Lower lobe of right lung (tissue), 2 donors: ENCODE measurements around the gene PARVA. TPM values are rescaled to one million over a fixed set of nuclear protein-coding genes. Genes with fewer than 3 reads are reported as not detected.
A peak's percentile ranks its signal among the peaks of the same experiment; 100 is the strongest.
"Not testable (repeated sequence)": the region's sequence is repeated elsewhere in the genome, so short reads cannot be mapped to it uniquely, and the experiment has no call there.

Source experiments
- ATAC-seq, 2 donors: fragments of 200-7000 bp; cut with Tn5 transposase; one replicate each; pipeline ENCODE4 v1.9.1; 2020 to 2022; ENCODE audit warnings: mild to moderate bottlenecking in 2 of 2, moderate library complexity in 2 of 2
- DNase-seq: peaks from one replicate; pipeline ENCODE4 v3.0.0-alpha.2; 2020
- H3K27ac ChIP-seq: fragments of 200-600 bp; one replicate; pipeline ENCODE4 v1.8.0; 2022
- H3K27me3 ChIP-seq: fragments of 200-600 bp; one replicate; pipeline ENCODE4 v1.8.0; 2022; ENCODE audit warnings: low read depth
- H3K36me3 ChIP-seq: fragments of 200-600 bp; one replicate; pipeline ENCODE4 v1.8.0; 2022; ENCODE audit warnings: mild to moderate bottlenecking
- H3K4me1 ChIP-seq: fragments of 200-600 bp; one replicate; pipeline ENCODE4 v1.8.0; 2022
- H3K4me3 ChIP-seq: fragments of 200-600 bp; one replicate; pipeline ENCODE4 v1.8.0; 2022; ENCODE audit warnings: mild to moderate bottlenecking
- H3K9me3 ChIP-seq: fragments of 200-600 bp; one replicate; pipeline ENCODE4 v1.8.0; 2022
- CTCF ChIP-seq: fragments of 200-600 bp; IDR thresholded peaks from one replicate; pipeline ENCODE4 v1.8.0; 2022; ENCODE audit warnings: antibody characterized with exemption, mild to moderate bottlenecking
- intact Hi-C: fragments of 100-400 bp; cut with DNase I; formaldehyde crosslinking; loops from one replicate; pipeline ENCODE4 v1.11.0; 2022
- total RNA-seq: library from RNA; stranded (reverse); fragmentation: NEBNext Ultra II Directional; extraction: Animal tissue kit (Norgen Biotek cat#: 25700); gene quantifications from one replicate; pipeline ENCODE4 v1.2.1, GENCODE V29; 2021
- donor health status: DM: no; HTN: yes; CAD: no; lungs with severe emphysema.

PARVA gene
- total RNA-seq, 1 donor from 2014 or later, result 58.3 TPM

- H3K9me3 ChIP-seq, result no peaks in the 10 kb centered on the region
- no peak overlapping the region for H3K4me3 ChIP-seq
- TF ChIP-seq CTCF, result no peak
- intact Hi-C loops, result no loop called here
- H3K36me3 ChIP-seq, result peaks cover 46% of the 10 kb centered on the region
- peak in 1 of 2 donors; percentile 15 for ATAC-seq
- H3K27ac ChIP-seq, result no peak overlapping the region
- no peaks in the 10 kb centered on the region for H3K27me3 ChIP-seq
- H3K4me1 ChIP-seq, result no peaks in the 10 kb centered on the region
- no peak for DNase-seq
These were observed 140.4 kb downstream of the PARVA start for GRCh38 chr11:12517741-12518140.

- Histone ChIP-seq H3K9me3 (no peaks in the 10 kb centered on the region), H3K27me3 (no peaks in the 10 kb centered on the region), H3K27ac (no peak overlapping the region), H3K36me3 (peaks cover 39% of the 10 kb centered on the region), H3K4me1 (no peaks in the 10 kb centered on the region), H3K4me3 (no peak overlapping the region)
- DNase-seq, result no peak
- no peak for TF ChIP-seq CTCF
- intact Hi-C loops, result no loop called here
- no peak for ATAC-seq
These were observed 141.4 kb downstream of the PARVA start for GRCh38 chr11:12518606-12519385.

GRCh38 chr11:12520054-12520453, 142.7 kb downstream of the PARVA start:
- peaks cover 38% of the 10 kb centered on the region for H3K36me3 ChIP-seq
- intact Hi-C loops, result no loop called here
- H3K4me1 ChIP-seq, result no peaks in the 10 kb centered on the region

GRCh38 chr11:12520576-12520975, 143.2 kb downstream of the PARVA start:
- H3K9me3 ChIP-seq, H3K27ac ChIP-seq, DNase-seq, ATAC-seq, H3K4me3 ChIP-seq, H3K27me3 ChIP-seq, H3K4me1 ChIP-seq, intact Hi-C loops: not testable (repeated sequence)
- H3K36me3 ChIP-seq, result peaks cover 32% of the 10 kb centered on the region

More at GRCh38 chr11:12520054-12520453, 142.7 kb downstream of the PARVA start:
- Histone ChIP-seq H3K4me3 (no peak overlapping the region), H3K27ac (no peak overlapping the region), H3K27me3 (no peaks in the 10 kb centered on the region), H3K9me3 (no peaks in the 10 kb centered on the region)
- no peak for TF ChIP-seq CTCF
- ATAC-seq (no peak), DNase-seq (no peak)

GRCh38 chr11:12523180-12523924, 146.0 kb downstream of the PARVA start:
- H3K27ac ChIP-seq, result no peak overlapping the region
- no peak for TF ChIP-seq CTCF
- DNase-seq, result no peak
- intact Hi-C loops, result no loop called here
- H3K9me3 ChIP-seq, result no peaks in the 10 kb centered on the region
- peaks cover 27% of the 10 kb centered on the region for H3K36me3 ChIP-seq
- no peak overlapping the region for H3K4me3 ChIP-seq
- ATAC-seq, result no peak
- H3K27me3 ChIP-seq, result no peaks in the 10 kb centered on the region
- H3K4me1 ChIP-seq, result peaks cover 7% of the 10 kb centered on the region

- TF ChIP-seq CTCF, result no peak
- Histone ChIP-seq H3K36me3 (peaks cover 26% of the 10 kb centered on the region), H3K4me1 (peaks cover 12% of the 10 kb centered on the region), H3K27ac (no peak overlapping the region), H3K4me3 (no peak overlapping the region), H3K27me3 (no peaks in the 10 kb centered on the region), H3K9me3 (no peaks in the 10 kb centered on the region)
- no peak for DNase-seq
- intact Hi-C loops, result no loop called here
- no peak for ATAC-seq
These were observed 147.5 kb downstream of the PARVA start for GRCh38 chr11:12524865-12525264.
